Measurements from ENCODE around the gene VGLL4. TPM values are rescaled to one million over a fixed set of nuclear protein-coding genes. Genes with fewer than 3 reads are reported as not detected.
A peak's percentile ranks its signal among the peaks of the same experiment; 100 is the strongest.

VGLL4 gene
- polyA plus RNA-seq, 3 donors = 8.5 to 13.2 (median 10.0) TPM

- Mint-ChIP-seq H3K27me3 (ENCODE audit: low read depth in 3 of 3) (peaks cover 0 to 3% (median 0%) of the 10 kb centered on the region in 3 donors), H3K36me3 (peaks cover 14 to 41% of the 10 kb centered on the region in 2 donors), H3K4me1 (peaks cover 58% of the 10 kb centered on the region), H3K27ac (peak overlapping the region in 4 of 7 donors; percentile 24 to 68 (median 38)), H3K9me3 (peaks cover 0 to 4% (median 3%) of the 10 kb centered on the region in 7 donors), H3K4me3 (no peak overlapping the region)
- no peak overlapping the region for H3K4me3 ChIP-seq (replicated peaks in 1 of 3; ENCODE audit: low read depth in 2 of 3, low read length in 3 of 3)
- intact Hi-C loops (cut with micrococcal nuclease) = no loop called here
- H3K4me1 ChIP-seq (ENCODE audit: control insufficient read depth in 1 of 2, insufficient read depth in 2 of 2, low read length in 2 of 2) = peaks cover 37% of the 10 kb centered on the region in 2 donors
- 75% methylated on average over 5 of the region's 7 CpGs for WGBS (ENCODE audit: insufficient coverage)
- H3K4me2 ChIP-seq (replicated peaks; ENCODE audit: extremely low read depth, low read length, poor library complexity, severe bottlenecking) = no peak overlapping the region
- H3K36me3 ChIP-seq (replicated peaks in 1 of 2; ENCODE audit: control insufficient read depth in 1 of 2, insufficient read depth in 2 of 2, low read length in 2 of 2) = peaks cover 3 to 16% of the 10 kb centered on the region in 2 donors
- H3K79me2 ChIP-seq (ENCODE audit: insufficient read depth, low read length) = peaks cover 21% of the 10 kb centered on the region
- H2AFZ ChIP-seq (ENCODE audit: insufficient read depth, low read depth, low read length, poor library complexity, severe bottlenecking) = no peak overlapping the region
- no peak overlapping the region for H3K27ac ChIP-seq (ENCODE audit: low read depth in 1 of 2, low read length in 2 of 2)
- no peak for DNase-seq
- H3K9ac ChIP-seq (ENCODE audit: insufficient read depth, low read length, poor library complexity, severe bottlenecking) = no peak overlapping the region
- peaks cover 98% of the 10 kb centered on the region for H4K20me1 ChIP-seq (ENCODE audit: insufficient read depth, low read length)
- peaks cover 0 to 5% of the 10 kb centered on the region in 2 donors for H3K9me3 ChIP-seq (replicated peaks in 1 of 2; ENCODE audit: control insufficient read depth in 1 of 2, insufficient read depth in 1 of 2, low read length in 2 of 2)
- no peaks in the 10 kb centered on the region for H3K27me3 ChIP-seq (ENCODE audit: control insufficient read depth in 2 of 2, insufficient read depth in 2 of 2, low read length in 2 of 2)
- no peak for TF ChIP-seq CTCF (IDR thresholded peaks at IDR 0.05)
Measured at GRCh38 chr3:11548721-11549131, 95.0 kb downstream of the VGLL4 start.

- no peak for TF ChIP-seq CTCF (IDR thresholded peaks at IDR 0.05)
- no peak overlapping the region for H3K9ac ChIP-seq (ENCODE audit: insufficient read depth, low read length, poor library complexity, severe bottlenecking)
- peak overlapping the region in 1 of 2 donors; percentile 13 for H3K27ac ChIP-seq (ENCODE audit: low read depth in 1 of 2, low read length in 2 of 2)
- H3K36me3 Mint-ChIP-seq = peaks cover 7 to 41% of the 10 kb centered on the region in 2 donors
- no CpG with 5 or more reads among the region's 2 CpGs for WGBS (ENCODE audit: insufficient coverage)
- H3K27ac Mint-ChIP-seq = no peak overlapping the region
- DNase-seq = no peak
- H3K9me3 Mint-ChIP-seq = peaks cover 3 to 12% (median 5%) of the 10 kb centered on the region in 7 donors
- intact Hi-C loops (cut with micrococcal nuclease) = no loop called here
- peaks cover 0 to 3% (median 0%) of the 10 kb centered on the region in 3 donors for H3K27me3 Mint-ChIP-seq (ENCODE audit: low read depth in 3 of 3)
- H3K27me3 ChIP-seq (ENCODE audit: control insufficient read depth in 2 of 2, insufficient read depth in 2 of 2, low read length in 2 of 2) = no peaks in the 10 kb centered on the region
- H3K4me1 ChIP-seq (ENCODE audit: control insufficient read depth in 1 of 2, insufficient read depth in 2 of 2, low read length in 2 of 2) = peaks cover 41 to 42% of the 10 kb centered on the region in 2 donors
- peaks cover 65% of the 10 kb centered on the region for H3K4me1 Mint-ChIP-seq
- peaks cover 0 to 17% of the 10 kb centered on the region in 2 donors for H3K9me3 ChIP-seq (replicated peaks in 1 of 2; ENCODE audit: control insufficient read depth in 1 of 2, insufficient read depth in 1 of 2, low read length in 2 of 2)
- no peak overlapping the region for H2AFZ ChIP-seq (ENCODE audit: insufficient read depth, low read depth, low read length, poor library complexity, severe bottlenecking)
- H4K20me1 ChIP-seq (ENCODE audit: insufficient read depth, low read length) = peaks cover 98% of the 10 kb centered on the region
- peaks cover 18% of the 10 kb centered on the region for H3K79me2 ChIP-seq (ENCODE audit: insufficient read depth, low read length)
- H3K4me3 ChIP-seq (replicated peaks in 1 of 3; ENCODE audit: low read depth in 2 of 3, low read length in 3 of 3) = no peak overlapping the region
- H3K4me2 ChIP-seq (replicated peaks; ENCODE audit: extremely low read depth, low read length, poor library complexity, severe bottlenecking) = no peak overlapping the region
- H3K4me3 Mint-ChIP-seq = no peak overlapping the region
- H3K36me3 ChIP-seq (replicated peaks in 1 of 2; ENCODE audit: control insufficient read depth in 1 of 2, insufficient read depth in 2 of 2, low read length in 2 of 2) = peaks cover 0 to 8% of the 10 kb centered on the region in 2 donors
Measured at GRCh38 chr3:11547498-11547897, 96.2 kb downstream of the VGLL4 start.
